ENCODE data around the gene NEMP1. TPM values are rescaled to one million over a fixed set of nuclear protein-coding genes. Genes with fewer than 3 reads are reported as not detected.

NEMP1 gene
- total and polyA plus RNA-seq, 2 of the 13 experiments (the other 11 are each of a cell fraction or from before 2014, with no cell fraction given) = 11.4 to 12.9 TPM

DNA sequence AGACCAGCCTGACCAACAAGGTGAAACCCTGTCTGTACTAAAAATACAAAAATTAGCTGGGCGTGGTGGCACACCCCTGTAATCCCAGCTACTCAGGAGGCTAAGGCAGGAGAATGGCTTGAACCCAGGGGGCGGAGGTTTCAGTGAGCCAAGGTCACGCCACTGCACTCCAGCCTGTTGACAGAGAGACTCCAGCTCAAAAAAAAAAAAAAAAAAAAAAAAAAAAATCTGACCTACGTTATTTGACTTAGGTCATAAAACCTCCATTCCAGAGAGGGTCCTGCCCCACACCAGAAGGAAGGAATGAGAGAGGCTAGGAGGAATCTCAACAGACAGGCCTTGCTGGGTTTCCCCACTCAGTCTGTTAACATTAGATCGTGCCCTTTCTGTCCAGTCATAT lies 60.2 kb downstream of the NEMP1 start (continued):
- TF ChIP-seq PAXIP1 (CRISPR knock-in tag; conservative IDR thresholded peaks at IDR 0.05) = peak; percentile 30; the same call in 1 of the 2 replicates

DNA sequence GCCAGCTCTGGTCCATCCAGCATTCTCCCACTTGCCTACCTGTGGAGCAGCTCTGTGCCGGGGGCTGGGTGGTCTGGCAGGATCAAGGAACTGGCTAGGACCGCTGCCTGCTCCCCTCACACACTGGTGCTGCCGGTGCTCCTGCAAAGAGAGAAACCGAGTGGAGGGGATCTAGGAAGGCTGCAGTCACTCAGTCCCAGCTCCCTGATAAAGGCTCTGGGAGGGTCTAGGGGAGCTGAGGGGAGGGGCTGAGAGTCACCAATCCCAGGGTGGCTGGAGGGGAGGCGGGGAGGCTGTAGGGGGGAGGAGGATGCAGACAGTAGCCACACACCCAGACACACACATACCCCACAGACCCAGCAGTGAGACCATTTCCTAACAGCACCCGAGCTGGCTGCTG lies 62.2 kb downstream of the NEMP1 start, which contains the start of gene TAC3:
TSS of gene TAC3 (minus strand) at position 182 of the 400 bp plus-strand sequence. CDS start 732 bp downstream, outside the sequence.
- Histone ChIP-seq H2AFZ (ENCODE audit: low read length) (no peak within 1 kb of the TSS), H3K27me3 (ENCODE audit: control insufficient read depth in 1 of 2, insufficient read depth in 2 of 2, low read length in 2 of 2) (peaks cover 3 to 44% of the 10 kb centered on the region in 2 experiments; a peak in 4 of 5 replicates), H3K36me3 (replicated peaks in 1 of 2; ENCODE audit: control insufficient read depth in 1 of 2, insufficient read depth in 2 of 2, low read length in 2 of 2) (no peaks in the 10 kb centered on the region), H3K4me1 (ENCODE audit: insufficient read depth, low read length) (peaks cover 31% of the 10 kb centered on the region), H3K9me3 (ENCODE audit: low read length) (no peaks in the 10 kb centered on the region), H3K4me2 (ENCODE audit: low read depth, low read length) (peak within 1 kb of the TSS; percentile 27; the same call in 1 of the 2 replicates), H3K4me3 (replicated peaks in 1 of 3; ENCODE audit: insufficient read depth in 1 of 3, low read depth in 2 of 3, low read length in 3 of 3) (no peak within 1 kb of the TSS), H3K79me2 (ENCODE audit: insufficient read depth, low read length) (no peaks in the 10 kb centered on the region), H4K20me1 (ENCODE audit: insufficient read depth, low read length) (no peaks in the 10 kb centered on the region), H3K27ac (ENCODE audit: extremely low read length, insufficient read depth, low read length) (no peak within 1 kb of the TSS), H3K9ac (ENCODE audit: insufficient read depth, low read depth, low read length) (no peak within 1 kb of the TSS)
- intact Hi-C loops (cut with micrococcal nuclease; ENCODE audit: unreplicated experiment) (no loop called here), in situ Hi-C loops (cut with HindIII; ENCODE audit: extremely low pct_ligation_motif_present, low pct_unique_long_range_greater_than_20kb) (no loop called here)
- no peak for DNase-seq (ENCODE audit: low spot score)
- ChIA-PET CTCF (ENCODE audit: low intra/inter-chr PET ratio, low total read pairs) (no interaction called here), POLR2A (interaction anchor here (0.7 to 3.0 kb wide), 6 partner anchors 9 to 113 kb away, joined by 3 to 23 read pairs (median 4); partner anchors contain the start of genes MYO1A and STAT6)
- peak; percentile 55 for ATAC-seq
- WGBS (ENCODE audit: low lambda C conversion rate) = 10% methylated on average over 2 of the region's 6 CpGs
- no TSS peak for BruUV-seq (replicated peaks)
- no peak for FAIRE-seq
- TF ChIP-seq ZNF292 (CRISPR knock-in tag; IDR thresholded peaks at IDR 0.05; ENCODE audit: borderline replicate concordance, low read depth) (0 out of 2 replicates have a peak, but pooled peaks have one; percentile 35), RAD51 (IDR thresholded peaks at IDR 0.05; ENCODE audit: borderline replicate concordance) (no peak)

Data from HepG2 (cell line).